HG02943 (cell line): ENCODE measurements around the gene KIF3B.
"Not testable (repeated sequence)": the region's sequence is repeated elsewhere in the genome, so short reads cannot be mapped to it uniquely, and the experiment has no call there.

Experiments used
- ATAC-seq: cut with Tn5 transposase; IDR thresholded peaks from one replicate; pipeline ENCODE4 v1.9.1; 2021; ENCODE audit warnings: mild to moderate bottlenecking, low read depth, moderate library complexity; ENCODE audit not compliant: unreplicated experiment

Gene KIF3B

GRCh38 chr20:32353848-32354496 is 76.5 kb downstream of the KIF3B start:
- no peak for ATAC-seq

- no peak for ATAC-seq
Measured at GRCh38 chr20:32354592-32355416, 77.4 kb downstream of the KIF3B start.

GRCh38 chr20:32355417-32355841 is 78.0 kb downstream of the KIF3B start:
- no peak for ATAC-seq

- not testable (repeated sequence) for ATAC-seq
Measured at GRCh38 chr20:32355907-32356621, 78.6 kb downstream of the KIF3B start.

- no peak for ATAC-seq
Measured at GRCh38 chr20:32356622-32357374, 79.3 kb downstream of the KIF3B start.

GRCh38 chr20:32357375-32357868 is 80.0 kb downstream of the KIF3B start:
- ATAC-seq: no peak

GRCh38 chr20:32357869-32358631 is 80.6 kb downstream of the KIF3B start, which contains the start of gene ASXL1:
Gene ASXL1, plus strand, starts transcription at chr20:32358331. Its CDS starts 445 bp downstream, at chr20:32358776.
- peak; percentile 80 for ATAC-seq

GRCh38 chr20:32358632-32358882 is 81.1 kb downstream of the KIF3B start:
- ATAC-seq: no peak

- no peak for ATAC-seq
Measured at GRCh38 chr20:32358883-32359632, 81.6 kb downstream of the KIF3B start.

GRCh38 chr20:32359633-32360332 is 82.3 kb downstream of the KIF3B start:
- no peak for ATAC-seq

GRCh38 chr20:32360333-32360634 is 82.8 kb downstream of the KIF3B start:
- ATAC-seq: no peak

- ATAC-seq: no peak
Measured at GRCh38 chr20:32362901-32363364, 85.5 kb downstream of the KIF3B start.

GRCh38 chr20:32363492-32363891 is 86.0 kb downstream of the KIF3B start:
- no peak for ATAC-seq

- no peak for ATAC-seq
Measured at GRCh38 chr20:32364554-32365208, 87.2 kb downstream of the KIF3B start.

GRCh38 chr20:32365564-32365963 is 88.1 kb downstream of the KIF3B start:
- ATAC-seq: no peak

- ATAC-seq: no peak
Measured at GRCh38 chr20:32366380-32366779, 88.9 kb downstream of the KIF3B start.

- no peak for ATAC-seq
Measured at GRCh38 chr20:32368323-32368722, 90.9 kb downstream of the KIF3B start.

- ATAC-seq: no peak
Measured at GRCh38 chr20:32368925-32369324, 91.5 kb downstream of the KIF3B start.
